Heart left ventricle (tissue), 13 donors: ENCODE results near the gene ACAP3.

Experiments
- POLR2A ChIP-seq, 2 donors: fragments of 450-650 bp; IDR thresholded peaks; one replicate each; pipeline ENCODE4 v1.6.1; 2017; ENCODE audit warnings: antibody characterized with exemption in 2 of 2, mild to moderate bottlenecking in 2 of 2, moderate library complexity in 2 of 2
- TF ChIP-seq, protein P1 (sequence below), 12 donors: fragments of 200-600 bp; sonication (generic) in 4 of 12; IDR thresholded peaks; one replicate each; pipeline versions ENCODE4 v1.5.0 to v1.8.0; 2018 to 2022; ENCODE audit warnings: antibody characterized with exemption in 12 of 12, mild to moderate bottlenecking in 5 of 12
- donor health status: ischemic (EF 13 %, LVEDD 7.1; RV severe dilation, severe dysfunction).
- donor health status: DM: no; HTN: yes; CAD: no.
- donor health status: DM: no; HTN: no; CAD: no.
- donor health status: ischemic (EF 25% LVEDD 6.9; RV normal size, moderate dysfunction).
- donor health status: ischemic (EF 25% LVEDD 5.7; RV mildly dilated, moderate dysfunction).
- donor health status: ischemic (EF 35%, LVEDD 5.7; RV mildly dilated, moderate dysfunction).
- donor health status: nonischemic (EF 11% LVEDD 7.7; RV severe dilation, severe dysfunction).
- donor health status: DM: yes; HTN: yes; CAD: no.
- donor health status: PGD.
- donor health status: ischemic (EF 29% LVEDD 5.4; RV normal size, mild dysfunction).
- donor health status: nonischemic (EF 23%, LVEDD 6.1; RV moderate dilation, normal function).

DNA sequence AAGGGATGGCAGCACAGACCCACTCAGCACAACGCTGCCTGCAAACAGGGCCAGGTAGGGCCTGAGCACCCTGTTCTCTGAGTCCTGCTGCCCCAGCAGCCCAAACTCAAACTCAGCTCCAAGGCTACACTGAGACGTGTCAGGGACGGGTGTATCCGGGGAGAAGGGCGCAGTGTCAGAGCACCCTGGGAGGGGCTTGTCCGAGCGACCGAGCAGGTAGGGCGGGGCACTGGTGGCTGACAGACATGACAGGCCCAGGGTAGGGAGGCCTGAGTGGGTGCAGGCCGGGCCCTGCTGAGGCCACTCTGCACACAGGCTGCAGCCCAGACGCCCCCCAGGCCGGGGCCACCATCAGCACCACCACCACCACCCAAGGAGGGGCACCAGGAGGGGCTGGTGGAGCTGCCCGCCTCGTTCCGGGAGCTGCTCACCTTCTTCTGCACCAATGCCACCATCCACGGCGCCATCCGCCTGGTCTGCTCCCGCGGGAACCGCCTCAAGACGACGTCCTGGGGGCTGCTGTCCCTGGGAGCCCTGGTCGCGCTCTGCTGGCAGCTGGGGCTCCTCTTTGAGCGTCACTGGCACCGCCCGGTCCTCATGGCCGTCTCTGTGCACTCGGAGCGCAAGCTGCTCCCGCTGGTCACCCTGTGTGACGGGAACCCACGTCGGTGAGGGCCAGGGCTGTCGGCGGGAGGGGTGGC is 22.0 kb downstream of the ACAP3 start:
- TF ChIP-seq, protein P1, sequence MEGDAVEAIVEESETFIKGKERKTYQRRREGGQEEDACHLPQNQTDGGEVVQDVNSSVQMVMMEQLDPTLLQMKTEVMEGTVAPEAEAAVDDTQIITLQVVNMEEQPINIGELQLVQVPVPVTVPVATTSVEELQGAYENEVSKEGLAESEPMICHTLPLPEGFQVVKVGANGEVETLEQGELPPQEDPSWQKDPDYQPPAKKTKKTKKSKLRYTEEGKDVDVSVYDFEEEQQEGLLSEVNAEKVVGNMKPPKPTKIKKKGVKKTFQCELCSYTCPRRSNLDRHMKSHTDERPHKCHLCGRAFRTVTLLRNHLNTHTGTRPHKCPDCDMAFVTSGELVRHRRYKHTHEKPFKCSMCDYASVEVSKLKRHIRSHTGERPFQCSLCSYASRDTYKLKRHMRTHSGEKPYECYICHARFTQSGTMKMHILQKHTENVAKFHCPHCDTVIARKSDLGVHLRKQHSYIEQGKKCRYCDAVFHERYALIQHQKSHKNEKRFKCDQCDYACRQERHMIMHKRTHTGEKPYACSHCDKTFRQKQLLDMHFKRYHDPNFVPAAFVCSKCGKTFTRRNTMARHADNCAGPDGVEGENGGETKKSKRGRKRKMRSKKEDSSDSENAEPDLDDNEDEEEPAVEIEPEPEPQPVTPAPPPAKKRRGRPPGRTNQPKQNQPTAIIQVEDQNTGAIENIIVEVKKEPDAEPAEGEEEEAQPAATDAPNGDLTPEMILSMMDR (IDR thresholded peaks at IDR 0.05), result no peak
- no peak for TF ChIP-seq POLR2A (IDR thresholded peaks at IDR 0.05)
